ENCODE measurements around the gene CTSE.

The CTSE gene

GRCh38 chr1:206048582-206048981 lies 24.9 kb upstream of the CTSE start:
- Histone ChIP-seq H3F3A (ENCODE audit: insufficient read depth) (peaks cover 69% of the 10 kb centered on the region), H3K79me2 (ENCODE audit: insufficient read depth, low read length) (peaks cover 16% of the 10 kb centered on the region), H2AFZ (ENCODE audit: low read depth, low read length, severe bottlenecking) (no peak overlapping the region), H3K4me3 (ENCODE audit: insufficient read depth, low read length, poor library complexity, severe bottlenecking) (no peak overlapping the region), H3K36me3 (ENCODE audit: low read length) (no peaks in the 10 kb centered on the region), H3K4me2 (ENCODE audit: low read depth, low read length, poor library complexity, severe bottlenecking) (peak overlapping the region; percentile 50), H3K27me3 (ENCODE audit: low read length) (no peaks in the 10 kb centered on the region), H3K9me2 (replicated peaks; ENCODE audit: insufficient read depth, low read length) (no peaks in the 10 kb centered on the region), H3K9ac (ENCODE audit: low read length) (no peak overlapping the region), H3K27ac (ENCODE audit: low read depth, low read length) (peak overlapping the region; percentile 96; the same call in 1 of the 2 replicates), H4K20me1 (ENCODE audit: low read depth, low read length) (no peaks in the 10 kb centered on the region), H3K9me3 (ENCODE audit: insufficient read depth, low read length) (no peaks in the 10 kb centered on the region)
- TF ChIP-seq, protein P1, sequence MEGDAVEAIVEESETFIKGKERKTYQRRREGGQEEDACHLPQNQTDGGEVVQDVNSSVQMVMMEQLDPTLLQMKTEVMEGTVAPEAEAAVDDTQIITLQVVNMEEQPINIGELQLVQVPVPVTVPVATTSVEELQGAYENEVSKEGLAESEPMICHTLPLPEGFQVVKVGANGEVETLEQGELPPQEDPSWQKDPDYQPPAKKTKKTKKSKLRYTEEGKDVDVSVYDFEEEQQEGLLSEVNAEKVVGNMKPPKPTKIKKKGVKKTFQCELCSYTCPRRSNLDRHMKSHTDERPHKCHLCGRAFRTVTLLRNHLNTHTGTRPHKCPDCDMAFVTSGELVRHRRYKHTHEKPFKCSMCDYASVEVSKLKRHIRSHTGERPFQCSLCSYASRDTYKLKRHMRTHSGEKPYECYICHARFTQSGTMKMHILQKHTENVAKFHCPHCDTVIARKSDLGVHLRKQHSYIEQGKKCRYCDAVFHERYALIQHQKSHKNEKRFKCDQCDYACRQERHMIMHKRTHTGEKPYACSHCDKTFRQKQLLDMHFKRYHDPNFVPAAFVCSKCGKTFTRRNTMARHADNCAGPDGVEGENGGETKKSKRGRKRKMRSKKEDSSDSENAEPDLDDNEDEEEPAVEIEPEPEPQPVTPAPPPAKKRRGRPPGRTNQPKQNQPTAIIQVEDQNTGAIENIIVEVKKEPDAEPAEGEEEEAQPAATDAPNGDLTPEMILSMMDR (IDR thresholded peaks at IDR 0.05; ENCODE audit: insufficient read depth, low read length, poor library complexity, severe bottlenecking) = no peak
- TF ChIP-seq EZH2phosphoT487 (conservative IDR thresholded peaks at IDR 0.05; ENCODE audit: low read length) = no peak

DNA sequence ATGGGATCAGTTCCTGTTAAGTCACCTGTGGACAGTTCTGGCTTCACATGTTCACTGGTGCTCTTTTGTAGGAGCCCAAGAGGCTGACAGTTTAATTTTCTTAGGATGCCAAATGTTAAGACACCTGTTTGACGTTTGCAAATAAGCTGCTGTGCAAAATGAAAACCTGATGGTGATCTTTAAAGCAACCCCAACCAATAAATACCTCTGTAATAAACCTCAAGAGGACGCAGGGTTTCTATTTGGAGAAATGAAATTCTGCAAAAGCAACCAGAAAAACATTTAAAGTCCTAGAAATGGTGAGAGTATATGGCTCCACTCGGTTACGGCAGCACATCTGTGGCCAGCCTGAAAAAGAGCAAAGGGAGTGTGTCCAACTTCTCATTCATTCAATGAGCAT lies 23.6 kb upstream of the CTSE start:
- no peaks in the 10 kb centered on the region for H3K27me3 ChIP-seq (ENCODE audit: low read length)

DNA sequence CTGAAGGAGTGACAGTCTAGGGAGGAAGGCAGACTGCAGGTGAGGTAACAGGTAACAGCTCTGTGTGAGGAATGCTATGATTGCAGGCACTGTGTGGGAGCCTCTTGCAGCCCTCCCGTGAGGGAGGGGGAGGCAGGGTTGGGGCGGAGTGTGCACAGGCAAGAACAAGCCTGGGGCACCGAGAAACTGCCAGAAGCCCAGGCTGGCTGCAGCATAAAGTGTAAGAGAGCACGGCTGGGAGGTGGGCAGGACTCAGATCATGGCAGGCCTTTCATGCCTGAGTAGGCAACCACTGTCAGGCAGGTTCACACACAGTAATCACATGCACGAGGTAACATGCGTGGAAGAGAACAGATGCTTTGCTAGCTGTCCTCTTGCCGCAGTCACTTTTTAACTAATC lies 17.9 kb upstream of the CTSE start:
- no peaks in the 10 kb centered on the region for H3K79me2 ChIP-seq (ENCODE audit: insufficient read depth, low read length)
- no peaks in the 10 kb centered on the region for H3K9me2 ChIP-seq (replicated peaks; ENCODE audit: insufficient read depth, low read length)
- TF ChIP-seq, protein P1 (IDR thresholded peaks at IDR 0.05; ENCODE audit: insufficient read depth, low read length, poor library complexity, severe bottlenecking) = no peak
- TF ChIP-seq EZH2phosphoT487 (conservative IDR thresholded peaks at IDR 0.05; ENCODE audit: low read length) = no peak
- H4K20me1 ChIP-seq (ENCODE audit: low read depth, low read length) = no peaks in the 10 kb centered on the region
- H3K4me2 ChIP-seq (ENCODE audit: low read depth, low read length, poor library complexity, severe bottlenecking) = peak overlapping the region; percentile 47
- no peaks in the 10 kb centered on the region for H3K36me3 ChIP-seq (ENCODE audit: low read length)
- H3K9me3 ChIP-seq (ENCODE audit: insufficient read depth, low read length) = no peaks in the 10 kb centered on the region
- H3K27ac ChIP-seq (ENCODE audit: low read depth, low read length) = peak overlapping the region; percentile 65
- H2AFZ ChIP-seq (ENCODE audit: low read depth, low read length, severe bottlenecking) = no peak overlapping the region
- no peak overlapping the region; the same call in 1 of the 2 replicates for H3K9ac ChIP-seq (ENCODE audit: low read length)
- no peaks in the 10 kb centered on the region for H3K27me3 ChIP-seq (ENCODE audit: low read length)
- H3F3A ChIP-seq (ENCODE audit: insufficient read depth) = peaks cover 54% of the 10 kb centered on the region
- no peak overlapping the region for H3K4me3 ChIP-seq (ENCODE audit: insufficient read depth, low read length, poor library complexity, severe bottlenecking)

More for the DNA sequence above, 23.6 kb upstream of the CTSE start:
- Histone ChIP-seq H2AFZ (ENCODE audit: low read depth, low read length, severe bottlenecking) (no peak overlapping the region), H3K9me2 (replicated peaks; ENCODE audit: insufficient read depth, low read length) (no peaks in the 10 kb centered on the region), H3K36me3 (ENCODE audit: low read length) (no peaks in the 10 kb centered on the region), H3K9ac (ENCODE audit: low read length) (no peak overlapping the region), H3K79me2 (ENCODE audit: insufficient read depth, low read length) (0 out of 2 replicates have a peak, but pooled peaks cover 7% of the 10 kb centered on the region), H3K4me2 (ENCODE audit: low read depth, low read length, poor library complexity, severe bottlenecking) (peak overlapping the region; percentile 33), H3K4me3 (ENCODE audit: insufficient read depth, low read length, poor library complexity, severe bottlenecking) (no peak overlapping the region), H3F3A (ENCODE audit: insufficient read depth) (peaks cover 67% of the 10 kb centered on the region), H3K27ac (ENCODE audit: low read depth, low read length) (0 out of 2 replicates have a peak overlapping the region, but pooled peaks have one; percentile 2), H3K9me3 (ENCODE audit: insufficient read depth, low read length) (no peaks in the 10 kb centered on the region), H4K20me1 (ENCODE audit: low read depth, low read length) (no peaks in the 10 kb centered on the region)
- TF ChIP-seq, protein P1 (IDR thresholded peaks at IDR 0.05; ENCODE audit: insufficient read depth, low read length, poor library complexity, severe bottlenecking) = no peak
- no peak for TF ChIP-seq EZH2phosphoT487 (conservative IDR thresholded peaks at IDR 0.05; ENCODE audit: low read length)

All from SU-DHL-6 (cell line).